Astrocyte (in vitro differentiated cells and primary cell): ENCODE data around the gene GTF2IRD1. TPM values are rescaled to one million over a fixed set of nuclear protein-coding genes. Genes with fewer than 3 reads are reported as not detected.

Experiments used
- DNase-seq: peaks from one replicate; pipeline ENCODE4 v3.0.0-alpha.2; 2010; ENCODE audit warnings: low read depth
- FAIRE-seq: peaks from 2 replicates; lab custom pipeline; 2011; peaks lifted over from hg19 to GRCh38; lab: Jason Lieb, UNC
- H2AFZ ChIP-seq: 2 replicates; pipeline ENCODE4 v1.6.0; 2012; ENCODE audit warnings: low read depth, low read length, inconsistent platforms
- H3K27ac ChIP-seq: 2 replicates; pipeline ENCODE4 v1.5.1; 2011; ENCODE audit warnings: low read depth, low read length, inconsistent platforms
- H3K27me3 ChIP-seq: 2 replicates; pipeline ENCODE4 v1.6.0; 2011; ENCODE audit warnings: low read length, inconsistent platforms; ENCODE audit not compliant: insufficient read depth
- H3K36me3 ChIP-seq: 2 replicates; pipeline ENCODE4 v1.5.1; 2011; ENCODE audit warnings: low read length, inconsistent platforms; ENCODE audit not compliant: insufficient read depth
- H3K4me1 ChIP-seq: 2 replicates; pipeline ENCODE4 v1.5.1; 2011; ENCODE audit warnings: low read length, inconsistent platforms; ENCODE audit not compliant: insufficient read depth
- H3K4me2 ChIP-seq: 2 replicates; pipeline ENCODE4 v1.6.0; 2012; ENCODE audit warnings: low read length, inconsistent platforms
- H3K4me3 ChIP-seq: 2 replicates; pipeline ENCODE4 v1.5.1; 2011; ENCODE audit warnings: low read depth, mild to moderate bottlenecking, low read length, inconsistent platforms; ENCODE audit not compliant: insufficient read depth
- H3K79me2 ChIP-seq: 2 replicates; pipeline ENCODE4 v1.6.0; 2012; ENCODE audit warnings: mild to moderate bottlenecking, low read length, inconsistent platforms; ENCODE audit not compliant: insufficient read depth
- H3K9ac ChIP-seq: 2 replicates; pipeline ENCODE4 v1.6.0; 2012; ENCODE audit warnings: mild to moderate bottlenecking, low read length, inconsistent platforms
- H3K9me3 ChIP-seq: 2 replicates; pipeline ENCODE4 v1.5.1; 2012; ENCODE audit warnings: low read depth, mild to moderate bottlenecking, low read length, inconsistent platforms; ENCODE audit not compliant: insufficient read depth
- H4K20me1 ChIP-seq: 2 replicates; pipeline ENCODE4 v1.6.0; 2012; ENCODE audit warnings: low read length, inconsistent platforms; ENCODE audit not compliant: insufficient read depth
- H3K27ac Mint-ChIP-seq: one replicate; pipeline ENCODE4 v1.8.0; 2021; ENCODE audit warnings: mild to moderate bottlenecking, mixed read lengths; ENCODE audit not compliant: unreplicated experiment
- H3K27me3 Mint-ChIP-seq: one replicate; pipeline ENCODE4 v1.8.0; 2021; ENCODE audit warnings: low read depth, mixed read lengths; ENCODE audit not compliant: unreplicated experiment
- H3K36me3 Mint-ChIP-seq: one replicate; pipeline ENCODE4 v1.8.0; 2021; ENCODE audit warnings: low read depth, mixed read lengths; ENCODE audit not compliant: unreplicated experiment
- H3K4me1 Mint-ChIP-seq: one replicate; pipeline ENCODE4 v1.8.0; 2021; ENCODE audit warnings: low read depth, mixed read lengths; ENCODE audit not compliant: unreplicated experiment
- H3K4me3 Mint-ChIP-seq: one replicate; pipeline ENCODE4 v1.8.0; 2021; ENCODE audit warnings: mild to moderate bottlenecking, moderate library complexity, mixed read lengths; ENCODE audit not compliant: unreplicated experiment
- H3K9me3 Mint-ChIP-seq: one replicate; pipeline ENCODE4 v1.8.0; 2021; ENCODE audit warnings: mild to moderate bottlenecking, mixed read lengths; ENCODE audit not compliant: unreplicated experiment
- EZH2 ChIP-seq: IDR thresholded peaks from 2 replicates; pipeline ENCODE4 v1.6.1; 2012; ENCODE audit warnings: mild to moderate bottlenecking, low read length, inconsistent platforms; ENCODE audit not compliant: insufficient read depth
- total RNA-seq: library from RNA; stranded (reverse); gene quantifications from 2 replicates; pipeline ENCODE4 v1.2.1, GENCODE V29; 2021
- TF ChIP-seq, protein P1 (sequence below): IDR thresholded peaks from 2 replicates; pipeline ENCODE4 v1.5.1; 2011; ENCODE audit warnings: low read depth, mild to moderate bottlenecking, inconsistent platforms, low read length, moderate library complexity; ENCODE audit not compliant: insufficient read depth

GTF2IRD1 gene
- total RNA-seq, 1 donor from 2014 or later = 19.3 TPM

DNA sequence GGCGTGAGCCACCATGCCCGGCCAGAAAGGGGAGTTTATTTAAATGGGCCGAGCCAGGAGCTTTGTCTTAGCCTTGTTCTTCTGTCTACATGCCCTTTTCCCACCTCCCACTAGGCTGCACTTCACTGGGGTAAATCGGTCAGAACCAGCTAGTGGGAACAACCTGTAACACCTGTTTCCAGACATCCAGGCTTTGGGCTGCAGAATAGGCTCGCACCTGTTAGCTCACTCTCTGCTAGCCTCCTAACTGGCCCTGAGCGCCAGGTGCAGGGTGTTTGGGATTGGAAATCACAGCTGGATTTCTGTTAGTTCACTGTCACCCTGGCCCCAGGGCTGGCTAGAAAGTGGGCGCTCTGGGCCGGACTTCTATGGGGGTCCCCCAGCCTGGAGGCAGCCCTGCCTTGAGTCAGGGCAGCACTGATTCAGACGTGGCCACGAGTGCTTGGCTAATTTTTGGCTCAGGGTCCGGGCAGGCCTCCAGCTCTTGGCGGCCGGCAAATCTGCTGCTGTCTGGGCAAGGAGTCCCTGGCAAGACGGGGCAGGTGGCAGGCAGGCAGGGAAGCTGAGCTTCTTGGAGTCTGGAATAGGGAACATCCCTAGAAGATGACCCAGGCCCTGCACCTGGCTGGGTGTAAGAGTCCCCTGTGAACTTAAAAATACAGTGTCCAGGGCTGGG is 48.6 kb downstream of the GTF2IRD1 start:
- peak; percentile 35 for DNase-seq

DNA sequence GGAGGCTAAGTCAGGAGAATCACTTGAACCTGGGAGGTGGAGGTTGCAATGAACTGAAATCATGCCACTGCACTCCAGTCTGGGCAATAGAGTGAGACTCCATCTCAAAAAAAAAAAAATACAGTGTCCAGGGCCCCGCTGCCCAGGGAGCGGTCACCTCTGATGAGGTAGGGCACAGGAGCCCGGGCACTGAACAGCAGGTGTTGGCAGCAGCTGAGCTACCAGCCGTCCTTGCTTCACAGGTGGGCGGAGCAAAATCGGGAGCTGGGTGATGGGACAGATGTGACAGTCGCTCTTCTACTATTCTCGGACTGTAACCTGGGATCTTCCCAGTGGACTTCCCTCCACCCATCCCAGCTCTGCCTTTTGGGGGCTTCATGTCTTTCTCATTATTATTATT is 49.4 kb downstream of the GTF2IRD1 start:
- H3K9me3 Mint-ChIP-seq = no peaks in the 10 kb centered on the region
- H2AFZ ChIP-seq = no peak overlapping the region
- H3K36me3 ChIP-seq = no peaks in the 10 kb centered on the region
- no peaks in the 10 kb centered on the region for H3K4me1 Mint-ChIP-seq
- H3K4me1 ChIP-seq = peaks cover 2% of the 10 kb centered on the region
- H3K27ac ChIP-seq = no peak overlapping the region
- DNase-seq (no peak), FAIRE-seq (no peak)
- no peaks in the 10 kb centered on the region for H3K27me3 ChIP-seq
- no peak overlapping the region for H3K27ac Mint-ChIP-seq
- H3K9me3 ChIP-seq = no peaks in the 10 kb centered on the region
- no peak overlapping the region for H3K4me2 ChIP-seq
- H4K20me1 ChIP-seq = peaks cover 67% of the 10 kb centered on the region
- TF ChIP-seq, protein P1, sequence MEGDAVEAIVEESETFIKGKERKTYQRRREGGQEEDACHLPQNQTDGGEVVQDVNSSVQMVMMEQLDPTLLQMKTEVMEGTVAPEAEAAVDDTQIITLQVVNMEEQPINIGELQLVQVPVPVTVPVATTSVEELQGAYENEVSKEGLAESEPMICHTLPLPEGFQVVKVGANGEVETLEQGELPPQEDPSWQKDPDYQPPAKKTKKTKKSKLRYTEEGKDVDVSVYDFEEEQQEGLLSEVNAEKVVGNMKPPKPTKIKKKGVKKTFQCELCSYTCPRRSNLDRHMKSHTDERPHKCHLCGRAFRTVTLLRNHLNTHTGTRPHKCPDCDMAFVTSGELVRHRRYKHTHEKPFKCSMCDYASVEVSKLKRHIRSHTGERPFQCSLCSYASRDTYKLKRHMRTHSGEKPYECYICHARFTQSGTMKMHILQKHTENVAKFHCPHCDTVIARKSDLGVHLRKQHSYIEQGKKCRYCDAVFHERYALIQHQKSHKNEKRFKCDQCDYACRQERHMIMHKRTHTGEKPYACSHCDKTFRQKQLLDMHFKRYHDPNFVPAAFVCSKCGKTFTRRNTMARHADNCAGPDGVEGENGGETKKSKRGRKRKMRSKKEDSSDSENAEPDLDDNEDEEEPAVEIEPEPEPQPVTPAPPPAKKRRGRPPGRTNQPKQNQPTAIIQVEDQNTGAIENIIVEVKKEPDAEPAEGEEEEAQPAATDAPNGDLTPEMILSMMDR = no peak
- no peak for TF ChIP-seq EZH2
- peaks cover 58% of the 10 kb centered on the region for H3K79me2 ChIP-seq
- H3K4me3 ChIP-seq = no peak overlapping the region
- H3K27me3 Mint-ChIP-seq = no peaks in the 10 kb centered on the region
- H3K9ac ChIP-seq = no peak overlapping the region
- H3K4me3 Mint-ChIP-seq = no peak overlapping the region
- peaks cover 6% of the 10 kb centered on the region for H3K36me3 Mint-ChIP-seq

More for the DNA sequence above, 48.6 kb downstream of the GTF2IRD1 start:
- no peaks in the 10 kb centered on the region for H3K36me3 ChIP-seq
- no peak overlapping the region for H2AFZ ChIP-seq
- Mint-ChIP-seq H3K27ac (no peak overlapping the region), H3K27me3 (no peaks in the 10 kb centered on the region), H3K36me3 (peaks cover 5% of the 10 kb centered on the region), H3K4me3 (no peak overlapping the region), H3K4me1 (no peaks in the 10 kb centered on the region), H3K9me3 (no peaks in the 10 kb centered on the region)
- no peaks in the 10 kb centered on the region for H3K9me3 ChIP-seq
- H3K4me2 ChIP-seq = no peak overlapping the region
- H3K27me3 ChIP-seq = no peaks in the 10 kb centered on the region
- TF ChIP-seq EZH2 = no peak
- TF ChIP-seq, protein P1 = no peak
- peaks cover 53% of the 10 kb centered on the region for H3K79me2 ChIP-seq
- no peak overlapping the region for H3K9ac ChIP-seq
- no peak overlapping the region for H3K27ac ChIP-seq
- FAIRE-seq = no peak
- H3K4me3 ChIP-seq = no peak overlapping the region
- H4K20me1 ChIP-seq = peaks cover 65% of the 10 kb centered on the region
- peaks cover 2% of the 10 kb centered on the region for H3K4me1 ChIP-seq

DNA sequence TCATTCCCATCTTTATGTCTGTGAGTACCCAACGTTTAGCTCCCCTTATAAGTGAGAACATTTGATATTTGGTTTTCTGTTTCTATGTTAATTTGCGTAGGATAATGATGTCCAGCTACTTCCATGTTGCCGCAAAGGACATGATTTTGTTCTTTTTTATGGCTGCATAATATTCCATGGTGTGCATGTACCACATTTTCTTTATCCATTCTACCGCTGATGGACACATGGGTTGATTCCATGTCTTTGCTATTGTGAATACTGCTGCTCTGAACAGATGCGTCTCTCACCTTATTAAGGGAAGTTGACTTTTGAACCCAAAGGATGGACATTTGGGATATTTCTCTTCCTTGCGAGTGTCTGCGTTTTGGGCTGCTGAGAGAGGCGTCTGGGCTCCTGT is 50.2 kb downstream of the GTF2IRD1 start:
- Mint-ChIP-seq H3K9me3 (no peaks in the 10 kb centered on the region), H3K4me3 (no peak overlapping the region)

More for the DNA sequence above, 50.2 kb downstream of the GTF2IRD1 start:
- no peak overlapping the region for H3K9ac ChIP-seq
- FAIRE-seq (no peak), DNase-seq (no peak)
- Mint-ChIP-seq H3K27ac (no peak overlapping the region), H3K27me3 (no peaks in the 10 kb centered on the region), H3K36me3 (peaks cover 9% of the 10 kb centered on the region), H3K4me1 (no peaks in the 10 kb centered on the region)
- no peak overlapping the region for H2AFZ ChIP-seq
- no peaks in the 10 kb centered on the region for H3K9me3 ChIP-seq
- no peak overlapping the region for H3K4me2 ChIP-seq
- H3K4me1 ChIP-seq = peaks cover 2% of the 10 kb centered on the region
- TF ChIP-seq, protein P1 = no peak
- no peak for TF ChIP-seq EZH2
- peaks cover 69% of the 10 kb centered on the region for H4K20me1 ChIP-seq
- no peaks in the 10 kb centered on the region for H3K27me3 ChIP-seq
- H3K36me3 ChIP-seq = no peaks in the 10 kb centered on the region
- no peak overlapping the region for H3K4me3 ChIP-seq
- no peak overlapping the region for H3K27ac ChIP-seq
- H3K79me2 ChIP-seq = peaks cover 53% of the 10 kb centered on the region
